Liver (tissue), 9 donors: ENCODE data around the gene SYT14. TPM values are rescaled to one million over a fixed set of nuclear protein-coding genes. Genes with fewer than 3 reads are reported as not detected.

Experiments used
- DNase-seq: peaks from one replicate; pipeline ENCODE4 v3.0.0-alpha.2; 2017; ENCODE audit warnings: low spot score
- H3K27ac ChIP-seq, 2 donors: one replicate each; pipeline ENCODE4 v1.7.0; 2013; ENCODE audit warnings: inconsistent platforms in 2 of 2, low read length in 2 of 2, control low read depth in 1 of 2, low read depth in 1 of 2, mild to moderate bottlenecking in 1 of 2
- H3K27me3 ChIP-seq, 4 donors: one replicate each; pipeline versions ENCODE4 v1.6.1 to v1.7.0; 2013; ENCODE audit warnings: low read length in 3 of 4, inconsistent platforms in 1 of 4, mild to moderate bottlenecking in 1 of 4, moderate library complexity in 1 of 4; ENCODE audit not compliant: control insufficient read depth in 4 of 4, insufficient read depth in 4 of 4
- H3K36me3 ChIP-seq, 4 donors: one replicate each; pipeline versions ENCODE4 v1.6.1 to v1.7.0; 2013; ENCODE audit warnings: low read length in 3 of 4, mild to moderate bottlenecking in 3 of 4, low read depth in 1 of 4, moderate library complexity in 1 of 4; ENCODE audit not compliant: control insufficient read depth in 4 of 4, insufficient read depth in 3 of 4
- H3K4me1 ChIP-seq, 4 donors: one replicate each; pipeline versions ENCODE4 v1.6.1 to v1.7.0; 2013; ENCODE audit warnings: low read length in 3 of 4, mild to moderate bottlenecking in 3 of 4, moderate library complexity in 1 of 4; ENCODE audit not compliant: control insufficient read depth in 4 of 4, insufficient read depth in 4 of 4
- H3K4me3 ChIP-seq, 3 donors: one replicate each; pipeline versions ENCODE4 v1.6.1 to v1.7.0; 2013; ENCODE audit warnings: low read length in 3 of 3, control low read depth in 1 of 3, low read depth in 1 of 3, mild to moderate bottlenecking in 1 of 3
- H3K9ac ChIP-seq, 2 donors: one replicate each; pipeline ENCODE4 v1.7.0; 2013; ENCODE audit warnings: low read length in 2 of 2, mild to moderate bottlenecking in 2 of 2, moderate library complexity in 2 of 2, control low read depth in 1 of 2, low read depth in 1 of 2
- H3K9me3 ChIP-seq, 4 donors: one replicate each; pipeline versions ENCODE4 v1.6.1 to v1.7.0; 2013; ENCODE audit warnings: low read length in 3 of 4; ENCODE audit not compliant: control insufficient read depth in 4 of 4
- EGR1 ChIP-seq, 2 donors: IDR thresholded peaks; 2 replicates each; pipeline ENCODE4 v1.6.1; 2016 to 2018; ENCODE audit warnings: antibody characterized with exemption in 2 of 2, low read depth in 2 of 2
- FOXA1 ChIP-seq: IDR thresholded peaks from 2 replicates; pipeline ENCODE4 v1.6.1; 2016; ENCODE audit warnings: antibody characterized with exemption
- FOXA2 ChIP-seq: IDR thresholded peaks from 2 replicates; pipeline ENCODE4 v1.6.1; 2016; ENCODE audit warnings: antibody characterized with exemption
- GABPA ChIP-seq, 2 donors: IDR thresholded peaks in 1 of 2; conservative IDR thresholded peaks in 1 of 2; 2 replicates each; pipeline ENCODE4 v1.6.1; 2016; ENCODE audit warnings: antibody characterized with exemption in 2 of 2, mild to moderate bottlenecking in 1 of 2, moderate library complexity in 1 of 2
- HNF4A ChIP-seq, 2 donors: conservative IDR thresholded peaks; 2 replicates each; pipeline ENCODE4 v1.6.1; 2016; ENCODE audit warnings: antibody characterized with exemption in 2 of 2, mild to moderate bottlenecking in 2 of 2
- HNF4G ChIP-seq: IDR thresholded peaks from 2 replicates; pipeline ENCODE4 v1.6.1; 2016; ENCODE audit warnings: antibody characterized with exemption
- JUND ChIP-seq, 2 donors: IDR thresholded peaks; 2 replicates each; pipeline ENCODE4 v1.6.1; 2016; ENCODE audit warnings: antibody characterized with exemption in 2 of 2
- NR2F2 ChIP-seq: IDR thresholded peaks from 2 replicates; pipeline ENCODE4 v1.6.1; 2016; ENCODE audit warnings: antibody characterized with exemption
- RAD21 ChIP-seq, 2 donors: IDR thresholded peaks; 2 replicates each; pipeline ENCODE4 v1.6.1; 2016; ENCODE audit warnings: antibody characterized with exemption in 2 of 2, mild to moderate bottlenecking in 2 of 2
- RXRA ChIP-seq, 2 donors: IDR thresholded peaks; 2 replicates each; pipeline ENCODE4 v1.6.1; 2017 to 2018; ENCODE audit warnings: antibody characterized with exemption in 2 of 2, mild to moderate bottlenecking in 1 of 2
- SP1 ChIP-seq: IDR thresholded peaks from 2 replicates; pipeline ENCODE4 v1.6.1; 2018; ENCODE audit warnings: antibody characterized with exemption, mild to moderate bottlenecking
- TAF1 ChIP-seq: conservative IDR thresholded peaks from 2 replicates; pipeline ENCODE4 v1.6.1; 2016; ENCODE audit warnings: antibody characterized with exemption, mild to moderate bottlenecking
- YY1 ChIP-seq: IDR thresholded peaks from 2 replicates; pipeline ENCODE4 v1.6.1; 2016; ENCODE audit warnings: antibody characterized with exemption, mild to moderate bottlenecking
- WGBS: extraction: QIAGEN DNeasy Blood & Tissue Kit; methylation state at CpG from one replicate; pipeline ENCODE4 v1.1.7; 2013; 5-methylcytosine and 5-hydroxymethylcytosine counted together
- polyA plus RNA-seq, 2 donors: library from polyadenylated mRNA; stranded (reverse) in 1 of 2; unstranded in 1 of 2; fragments of 200-250 nt in 1 of 2; fragments of >200 nt in 1 of 2; fragmentation: Nextera tagmentation in 1 of 2; extraction: Ambion mirVana in 1 of 2; gene quantifications; one replicate each; pipeline versions ENCODE4 v1.2.1 to v1.2.3, GENCODE V29; 2013 to 2015
- total RNA-seq, 2 donors: library from RNA; depleted of rRNA; stranded (reverse); fragments of >200 nt; gene quantifications; one replicate each; pipeline ENCODE4 v1.2.3, GENCODE V29; 2014
- TF ChIP-seq, protein P1 (sequence below): IDR thresholded peaks from 2 replicates; pipeline ENCODE4 v1.6.1; 2016; ENCODE audit warnings: antibody characterized with exemption
- TF ChIP-seq, protein P2 (sequence below): IDR thresholded peaks from 2 replicates; pipeline ENCODE4 v1.6.1; 2016; ENCODE audit warnings: antibody characterized with exemption, mild to moderate bottlenecking
- TF ChIP-seq, protein P3 (sequence below): IDR thresholded peaks from 2 replicates; pipeline ENCODE4 v1.6.1; 2016; ENCODE audit warnings: antibody characterized with exemption
- TF ChIP-seq, protein P4 (sequence below): fragments of 150-350 bp; IDR thresholded peaks from 2 replicates; pipeline ENCODE4 v1.5.1; 2017; ENCODE audit warnings: improper control_type of control experiment, low read depth, low read length; ENCODE audit not compliant: missing input control
- TF ChIP-seq, protein P5 (sequence below): IDR thresholded peaks from 2 replicates; pipeline ENCODE4 v1.6.1; 2016; ENCODE audit warnings: antibody characterized with exemption
- donor health status: healthy.
- donor health status: healthy.
- donor health status: healthy.
- donor health status: healthy.
- donor health status: healthy.

Gene SYT14
- total and polyA plus RNA-seq, 4 donors: not detected

DNA sequence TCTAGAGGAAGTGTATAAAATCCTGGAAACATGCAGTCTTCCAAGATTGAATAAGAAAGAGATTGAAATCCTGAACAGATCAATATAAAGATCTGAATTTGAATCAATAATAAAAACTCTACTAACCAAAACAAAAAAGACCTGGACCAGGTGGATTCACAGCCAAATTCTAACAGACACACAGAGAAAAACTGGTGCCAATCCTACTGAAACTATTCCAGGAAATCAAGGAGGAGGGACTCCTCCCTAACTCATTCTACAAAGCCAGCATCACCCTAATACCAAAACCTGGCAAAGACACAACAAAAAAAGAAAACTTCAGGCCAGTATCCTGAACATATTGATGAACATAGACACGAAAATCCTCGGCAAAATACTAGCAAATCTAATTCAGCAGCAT lies 58.3 kb downstream of the SYT14 start:
- TF ChIP-seq HNF4G (no peak), TAF1 (no peak), HNF4A (conservative IDR thresholded peaks at IDR 0.05) (no peak), YY1 (no peak), NR2F2 (no peak), RXRA (IDR thresholded peaks at IDR 0.05) (no peak), GABPA (IDR thresholded peaks at IDR 0.05 in 1 of 2, conservative IDR thresholded peaks at IDR 0.05 in 1 of 2) (no peak), JUND (IDR thresholded peaks at IDR 0.05) (no peak), SP1 (no peak), RAD21 (IDR thresholded peaks at IDR 0.05) (no peak), FOXA1 (no peak), EGR1 (IDR thresholded peaks at IDR 0.05; ENCODE audit: low read depth in 2 of 2) (no peak), FOXA2 (no peak)
- TF ChIP-seq, protein P1, sequence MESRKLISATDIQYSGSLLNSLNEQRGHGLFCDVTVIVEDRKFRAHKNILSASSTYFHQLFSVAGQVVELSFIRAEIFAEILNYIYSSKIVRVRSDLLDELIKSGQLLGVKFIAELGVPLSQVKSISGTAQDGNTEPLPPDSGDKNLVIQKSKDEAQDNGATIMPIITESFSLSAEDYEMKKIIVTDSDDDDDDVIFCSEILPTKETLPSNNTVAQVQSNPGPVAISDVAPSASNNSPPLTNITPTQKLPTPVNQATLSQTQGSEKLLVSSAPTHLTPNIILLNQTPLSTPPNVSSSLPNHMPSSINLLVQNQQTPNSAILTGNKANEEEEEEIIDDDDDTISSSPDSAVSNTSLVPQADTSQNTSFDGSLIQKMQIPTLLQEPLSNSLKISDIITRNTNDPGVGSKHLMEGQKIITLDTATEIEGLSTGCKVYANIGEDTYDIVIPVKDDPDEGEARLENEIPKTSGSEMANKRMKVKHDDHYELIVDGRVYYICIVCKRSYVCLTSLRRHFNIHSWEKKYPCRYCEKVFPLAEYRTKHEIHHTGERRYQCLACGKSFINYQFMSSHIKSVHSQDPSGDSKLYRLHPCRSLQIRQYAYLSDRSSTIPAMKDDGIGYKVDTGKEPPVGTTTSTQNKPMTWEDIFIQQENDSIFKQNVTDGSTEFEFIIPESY: no peak
- TF ChIP-seq, protein P2, sequence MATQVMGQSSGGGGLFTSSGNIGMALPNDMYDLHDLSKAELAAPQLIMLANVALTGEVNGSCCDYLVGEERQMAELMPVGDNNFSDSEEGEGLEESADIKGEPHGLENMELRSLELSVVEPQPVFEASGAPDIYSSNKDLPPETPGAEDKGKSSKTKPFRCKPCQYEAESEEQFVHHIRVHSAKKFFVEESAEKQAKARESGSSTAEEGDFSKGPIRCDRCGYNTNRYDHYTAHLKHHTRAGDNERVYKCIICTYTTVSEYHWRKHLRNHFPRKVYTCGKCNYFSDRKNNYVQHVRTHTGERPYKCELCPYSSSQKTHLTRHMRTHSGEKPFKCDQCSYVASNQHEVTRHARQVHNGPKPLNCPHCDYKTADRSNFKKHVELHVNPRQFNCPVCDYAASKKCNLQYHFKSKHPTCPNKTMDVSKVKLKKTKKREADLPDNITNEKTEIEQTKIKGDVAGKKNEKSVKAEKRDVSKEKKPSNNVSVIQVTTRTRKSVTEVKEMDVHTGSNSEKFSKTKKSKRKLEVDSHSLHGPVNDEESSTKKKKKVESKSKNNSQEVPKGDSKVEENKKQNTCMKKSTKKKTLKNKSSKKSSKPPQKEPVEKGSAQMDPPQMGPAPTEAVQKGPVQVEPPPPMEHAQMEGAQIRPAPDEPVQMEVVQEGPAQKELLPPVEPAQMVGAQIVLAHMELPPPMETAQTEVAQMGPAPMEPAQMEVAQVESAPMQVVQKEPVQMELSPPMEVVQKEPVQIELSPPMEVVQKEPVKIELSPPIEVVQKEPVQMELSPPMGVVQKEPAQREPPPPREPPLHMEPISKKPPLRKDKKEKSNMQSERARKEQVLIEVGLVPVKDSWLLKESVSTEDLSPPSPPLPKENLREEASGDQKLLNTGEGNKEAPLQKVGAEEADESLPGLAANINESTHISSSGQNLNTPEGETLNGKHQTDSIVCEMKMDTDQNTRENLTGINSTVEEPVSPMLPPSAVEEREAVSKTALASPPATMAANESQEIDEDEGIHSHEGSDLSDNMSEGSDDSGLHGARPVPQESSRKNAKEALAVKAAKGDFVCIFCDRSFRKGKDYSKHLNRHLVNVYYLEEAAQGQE: no peak
- TF ChIP-seq, protein P3, sequence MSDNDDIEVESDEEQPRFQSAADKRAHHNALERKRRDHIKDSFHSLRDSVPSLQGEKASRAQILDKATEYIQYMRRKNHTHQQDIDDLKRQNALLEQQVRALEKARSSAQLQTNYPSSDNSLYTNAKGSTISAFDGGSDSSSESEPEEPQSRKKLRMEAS: no peak
- TF ChIP-seq, protein P4, sequence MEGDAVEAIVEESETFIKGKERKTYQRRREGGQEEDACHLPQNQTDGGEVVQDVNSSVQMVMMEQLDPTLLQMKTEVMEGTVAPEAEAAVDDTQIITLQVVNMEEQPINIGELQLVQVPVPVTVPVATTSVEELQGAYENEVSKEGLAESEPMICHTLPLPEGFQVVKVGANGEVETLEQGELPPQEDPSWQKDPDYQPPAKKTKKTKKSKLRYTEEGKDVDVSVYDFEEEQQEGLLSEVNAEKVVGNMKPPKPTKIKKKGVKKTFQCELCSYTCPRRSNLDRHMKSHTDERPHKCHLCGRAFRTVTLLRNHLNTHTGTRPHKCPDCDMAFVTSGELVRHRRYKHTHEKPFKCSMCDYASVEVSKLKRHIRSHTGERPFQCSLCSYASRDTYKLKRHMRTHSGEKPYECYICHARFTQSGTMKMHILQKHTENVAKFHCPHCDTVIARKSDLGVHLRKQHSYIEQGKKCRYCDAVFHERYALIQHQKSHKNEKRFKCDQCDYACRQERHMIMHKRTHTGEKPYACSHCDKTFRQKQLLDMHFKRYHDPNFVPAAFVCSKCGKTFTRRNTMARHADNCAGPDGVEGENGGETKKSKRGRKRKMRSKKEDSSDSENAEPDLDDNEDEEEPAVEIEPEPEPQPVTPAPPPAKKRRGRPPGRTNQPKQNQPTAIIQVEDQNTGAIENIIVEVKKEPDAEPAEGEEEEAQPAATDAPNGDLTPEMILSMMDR: no peak
- TF ChIP-seq, protein P5, sequence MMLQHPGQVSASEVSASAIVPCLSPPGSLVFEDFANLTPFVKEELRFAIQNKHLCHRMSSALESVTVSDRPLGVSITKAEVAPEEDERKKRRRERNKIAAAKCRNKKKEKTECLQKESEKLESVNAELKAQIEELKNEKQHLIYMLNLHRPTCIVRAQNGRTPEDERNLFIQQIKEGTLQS: no peak
- H3K36me3 ChIP-seq: no peaks in the 10 kb centered on the region
- 50% methylated on average over 2 of the region's 2 CpGs for WGBS

More for the DNA sequence above, 58.3 kb downstream of the SYT14 start:
- DNase-seq: no peak
- Histone ChIP-seq H3K9ac (no peak overlapping the region), H3K27ac (no peak overlapping the region), H3K27me3 (peaks cover 0 to 15% (median 0%) of the 10 kb centered on the region in 4 donors), H3K4me1 (no peaks in the 10 kb centered on the region), H3K9me3 (no peaks in the 10 kb centered on the region), H3K4me3 (no peak overlapping the region)
